K562 (cell line): Measurements from ENCODE around the gene CAPN13. TPM values are rescaled to one million over a fixed set of nuclear protein-coding genes. Genes with fewer than 3 reads are reported as not detected.

ENCODE experiments used
- ATAC-seq: fragments of 200-7000 bp; cut with Tn5 transposase; 3 replicates; pipeline ENCODE4 v1.9.1; 2020; ENCODE audit warnings: moderate library complexity
- BruUV-seq: library from RNA; stranded (reverse); fragments of 400-500 nt; replicated peaks from 2 replicates; lab custom pipeline; 2021; lab: Mats Ljungman, UMichigan
- CTCF ChIA-PET: fragments of 300-600 bp; formaldehyde crosslinking; extraction: SDS; loops from one replicate; lab custom pipeline; 2021; ENCODE audit warnings: low intra/inter-chr PET ratio; lab: Yijun Ruan, JAX
- POLR2A ChIA-PET: fragments of 300-600, 350-650 bp; sonication (Branson Sonifier 250); formaldehyde crosslinking; extraction: SDS; loops from one replicate; lab custom pipeline; 2021; ENCODE audit warnings: antibody characterized with exemption, inconsistent platforms; lab: Yijun Ruan, JAX
- DNase-seq, 4 experiments: peaks; one replicate each; pipeline versions ENCODE4 v3.0.0 to v3.0.0-alpha.2; 2011 to 2018; ENCODE audit warnings: low spot score in 3 of 4, mixed read lengths in 3 of 4; ENCODE audit errors: extremely low read depth in 1 of 4
- FAIRE-seq: peaks from 2 replicates; lab custom pipeline; 2011; peaks lifted over from hg19 to GRCh38; lab: Jason Lieb, UNC
- H2AFZ ChIP-seq: 2 replicates; pipeline ENCODE4 v1.6.0; 2011; ENCODE audit warnings: low read depth, low read length, control low read depth, inconsistent platforms
- H3K27ac ChIP-seq: fragments of 200-600 bp; 3 replicates; pipeline ENCODE4 v1.8.0; 2011; ENCODE audit warnings: low read depth, mild to moderate bottlenecking, control low read depth, inconsistent platforms, low read length, moderate library complexity, mixed read lengths; ENCODE audit errors: extremely low read depth
- H3K27me3 ChIP-seq, 2 experiments: fragments of 300-600 bp in 1 of 2; 2 replicates in 1 of 2; 3 replicates in 1 of 2; pipeline versions ENCODE4 v1.6.0 to v1.8.0; 2011; ENCODE audit warnings: inconsistent platforms in 2 of 2, low read length in 2 of 2, mild to moderate bottlenecking in 1 of 2, mixed read lengths in 1 of 2, moderate library complexity in 1 of 2; ENCODE audit not compliant: control insufficient read depth in 2 of 2, insufficient read depth in 2 of 2
- H3K36me3 ChIP-seq: fragments of 300-600 bp; 3 replicates; pipeline ENCODE4 v1.8.0; 2011; ENCODE audit warnings: mild to moderate bottlenecking, low read length, inconsistent platforms; ENCODE audit not compliant: control insufficient read depth, insufficient read depth
- H3K4me1 ChIP-seq, 2 experiments: fragments of 200-600 bp in 1 of 2; replicated peaks in 1 of 2; 2 replicates in 1 of 2; 3 replicates in 1 of 2; pipeline versions ENCODE4 v1.5.1 to v1.8.0; 2011; ENCODE audit warnings: inconsistent platforms in 2 of 2, low read length in 2 of 2, mild to moderate bottlenecking in 1 of 2, mixed read lengths in 1 of 2, moderate library complexity in 1 of 2; ENCODE audit not compliant: control insufficient read depth in 2 of 2, insufficient read depth in 2 of 2
- H3K4me2 ChIP-seq: 2 replicates; pipeline ENCODE4 v1.6.1; 2011; ENCODE audit warnings: low read length, control low read depth, inconsistent platforms, mixed read lengths; ENCODE audit not compliant: insufficient read depth
- H3K4me3 ChIP-seq: fragments of 200-600 bp; sonication (generic), shearing (Covaris generic); 2 replicates; pipeline ENCODE4 v1.5.1; 2016; ENCODE audit warnings: control low read depth, inconsistent platforms
- H3K79me2 ChIP-seq: fragments of 200-600 bp; 3 replicates; pipeline ENCODE4 v1.8.0; 2011; ENCODE audit warnings: low read length, inconsistent platforms; ENCODE audit not compliant: control insufficient read depth, insufficient read depth
- H3K9ac ChIP-seq, 2 experiments: 2 replicates each; pipeline versions ENCODE4 v1.6.0 to v1.6.1; 2011; ENCODE audit warnings: low read depth in 2 of 2, low read length in 2 of 2, control low read depth in 1 of 2, inconsistent platforms in 1 of 2, mild to moderate bottlenecking in 1 of 2, mixed read lengths in 1 of 2; ENCODE audit not compliant: insufficient read depth in 1 of 2
- H3K9me1 ChIP-seq: one replicate; pipeline ENCODE4 v1.6.0; 2011; ENCODE audit warnings: inconsistent platforms, mild to moderate bottlenecking, low read length, moderate library complexity; ENCODE audit not compliant: control insufficient read depth, insufficient read depth
- H3K9me3 ChIP-seq: replicated peaks from 2 replicates; pipeline ENCODE4 v1.5.1; 2011; ENCODE audit warnings: low read depth, low read length, inconsistent platforms; ENCODE audit not compliant: control insufficient read depth, insufficient read depth
- H4K20me1 ChIP-seq: replicated peaks from 2 replicates; pipeline ENCODE4 v1.6.1; 2011; ENCODE audit warnings: low read length, inconsistent platforms, mixed read lengths; ENCODE audit not compliant: control insufficient read depth, insufficient read depth
- CHD4 ChIP-seq: fragments of 200-600 bp; sonication (generic); IDR thresholded peaks from 3 replicates; pipeline ENCODE4 v1.6.1; 2012; ENCODE audit warnings: low read depth, mild to moderate bottlenecking, mixed read lengths, low read length, inconsistent platforms; ENCODE audit not compliant: insufficient read depth, insufficient replicate concordance, poor library complexity, severe bottlenecking
- EP400 ChIP-seq: fragments of 450-650 bp; IDR thresholded peaks from 2 replicates; pipeline ENCODE4 v1.6.1; 2017; ENCODE audit warnings: antibody characterized with exemption, mild to moderate bottlenecking, moderate library complexity
- JUN ChIP-seq, 2 experiments: sonication (generic) in 1 of 2; formaldehyde crosslinking in 1 of 2; IDR thresholded peaks; 2 replicates each; pipeline versions ENCODE4 v1.6.1 to v1.8.0; 2012 to 2022; ENCODE audit warnings: borderline replicate concordance in 2 of 2, mild to moderate bottlenecking in 2 of 2, improper control_type of control experiment in 1 of 2, low read depth in 1 of 2, low read length in 1 of 2, missing genetic modification reagents in 1 of 2
- RBM15 ChIP-seq: fragments of 200-400 bp; formaldehyde crosslinking; IDR thresholded peaks from 2 replicates; pipeline ENCODE4 v1.6.1; 2018; ENCODE audit warnings: mild to moderate bottlenecking, low read length, moderate library complexity; ENCODE audit not compliant: insufficient read depth
- WGBS: fragments of 100-300 bp; shearing (Covaris generic); methylation state at CpG from one replicate; pipeline ENCODE4 v1.1.6; 2016; ENCODE audit warnings: low coverage, mixed read lengths; ENCODE audit not compliant: insufficient coverage; ENCODE audit errors: missing lambda C conversion rate; 5-methylcytosine and 5-hydroxymethylcytosine counted together
- in situ Hi-C: fragments of 300-500 bp; cut with MboI; formaldehyde crosslinking; loops from 4 replicates; pipeline ENCODE4 v1.15.0; 2018; ENCODE audit warnings: inconsistent platforms, mixed read lengths
- intact Hi-C: fragments of 100-400 bp; cut with micrococcal nuclease; formaldehyde crosslinking; loops from 2 replicates; pipeline ENCODE4 v1.14.2; 2022
- polyA plus RNA-seq, 8 experiments: library from polyadenylated mRNA; depleted of rRNA in 4 of 8; stranded (reverse) in 5 of 8; unstranded in 3 of 8; fragments of >200 nt; fragmentation: Nextera tagmentation in 2 of 8; fragmentation: Illumina TruSeq in 1 of 8; extraction: Ambion mirVana in 2 of 8; extraction: Trizol in 1 of 8; gene quantifications; 2 replicates each; pipeline versions ENCODE4 v1.2.1 to v1.2.3, GENCODE V29; 2011 to 2014; ENCODE audit warnings: inconsistent platforms in 1 of 8, missing spikeins in 1 of 8
- total RNA-seq, 7 experiments: library from RNA; depleted of rRNA in 6 of 7; stranded (reverse); fragments of >200 nt in 6 of 7; fragmentation: Illumina TruSeq in 2 of 7; extraction: Trizol in 2 of 7; gene quantifications; 2 replicates each; pipeline versions ENCODE4 v1.2.1 to v1.2.3, GENCODE V29; 2011 to 2021; ENCODE audit warnings: low replicate concordance in 1 of 7
- TF ChIP-seq, protein P1 (sequence below): fragments of 250-450 bp; sonication (Bioruptor Pico); IDR thresholded peaks from 2 replicates; pipeline ENCODE4 v1.5.0; 2022; ENCODE audit warnings: mild to moderate bottlenecking

The CAPN13 gene
- total and polyA plus RNA-seq, 9 of the 15 experiments (the other 6 are each of a cell fraction or from before 2014, with no cell fraction given), result not detected

DNA sequence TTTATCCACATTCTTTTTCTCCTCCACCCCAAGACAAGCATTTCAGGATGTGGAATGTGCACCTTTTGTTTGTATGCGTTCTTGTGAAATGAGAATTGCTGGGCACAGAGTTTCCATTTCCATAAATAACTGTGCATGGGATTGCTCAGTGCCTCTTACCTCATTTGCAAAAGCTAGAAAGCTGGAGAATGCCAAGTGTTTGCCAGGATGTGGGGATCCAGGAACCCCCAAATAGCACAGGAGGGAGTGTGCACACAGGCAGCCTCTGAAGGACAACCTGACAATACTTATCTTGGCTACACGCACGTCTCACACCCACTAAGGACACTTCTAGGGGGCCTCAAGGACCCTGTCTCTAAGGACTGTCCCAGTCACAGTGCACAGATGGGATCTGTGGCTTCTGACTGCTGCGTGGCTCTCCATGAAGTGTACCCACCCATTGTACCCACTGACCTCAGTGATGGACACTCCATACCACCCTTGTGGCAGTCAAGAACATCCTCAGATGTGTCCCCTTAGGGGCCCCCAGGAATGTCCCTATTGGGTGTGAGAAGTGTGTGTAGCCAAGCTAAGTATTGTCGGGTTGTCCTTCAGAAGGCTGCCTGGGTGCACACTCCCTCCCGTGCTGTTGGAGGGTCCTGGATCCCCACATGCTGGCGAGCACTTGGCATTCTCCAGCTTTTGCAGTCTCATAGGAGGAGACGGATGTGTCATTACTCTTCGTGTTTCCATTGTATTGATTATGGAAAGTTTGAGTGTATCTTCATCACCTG, 38.4 kb downstream of the CAPN13 start:
- H3K36me3 ChIP-seq, result no peaks in the 10 kb centered on the region
- no peaks in the 10 kb centered on the region; the same call in 1 of the 2 replicates for H4K20me1 ChIP-seq
- H3K4me1 ChIP-seq, result no peaks in the 10 kb centered on the region
- no peak overlapping the region for H3K4me2 ChIP-seq
- FAIRE-seq, result no peak
- no peak overlapping the region for H2AFZ ChIP-seq
- CTCF ChIA-PET, result no interaction called here
- intact Hi-C loops (no loop called here), in situ Hi-C loops (no loop called here)
- POLR2A ChIA-PET, result no interaction called here
- no peaks in the 10 kb centered on the region for H3K79me2 ChIP-seq
- no peak overlapping the region for H3K27ac ChIP-seq
- peaks cover 3% of the 10 kb centered on the region for H3K9me1 ChIP-seq
- H3K9ac ChIP-seq, result no peak overlapping the region
- WGBS, result 0% methylated on average over 9 of the region's 9 CpGs
- TF ChIP-seq, protein P1, sequence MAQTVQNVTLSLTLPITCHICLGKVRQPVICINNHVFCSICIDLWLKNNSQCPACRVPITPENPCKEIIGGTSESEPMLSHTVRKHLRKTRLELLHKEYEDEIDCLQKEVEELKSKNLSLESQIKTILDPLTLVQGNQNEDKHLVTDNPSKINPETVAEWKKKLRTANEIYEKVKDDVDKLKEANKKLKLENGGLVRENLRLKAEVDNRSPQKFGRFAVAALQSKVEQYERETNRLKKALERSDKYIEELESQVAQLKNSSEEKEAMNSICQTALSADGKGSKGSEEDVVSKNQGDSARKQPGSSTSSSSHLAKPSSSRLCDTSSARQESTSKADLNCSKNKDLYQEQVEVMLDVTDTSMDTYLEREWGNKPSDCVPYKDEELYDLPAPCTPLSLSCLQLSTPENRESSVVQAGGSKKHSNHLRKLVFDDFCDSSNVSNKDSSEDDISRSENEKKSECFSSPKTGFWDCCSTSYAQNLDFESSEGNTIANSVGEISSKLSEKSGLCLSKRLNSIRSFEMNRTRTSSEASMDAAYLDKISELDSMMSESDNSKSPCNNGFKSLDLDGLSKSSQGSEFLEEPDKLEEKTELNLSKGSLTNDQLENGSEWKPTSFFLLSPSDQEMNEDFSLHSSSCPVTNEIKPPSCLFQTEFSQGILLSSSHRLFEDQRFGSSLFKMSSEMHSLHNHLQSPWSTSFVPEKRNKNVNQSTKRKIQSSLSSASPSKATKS (CRISPR knock-in tag), result no peak
- no peak for TF ChIP-seq RBM15
- no peak for TF ChIP-seq JUN (IDR thresholded peaks at IDR 0.05; ENCODE audit: borderline replicate concordance, low read depth, low read length)
- TF ChIP-seq JUN (CRISPR knock-in tag; IDR thresholded peaks at IDR 0.05; ENCODE audit: borderline replicate concordance), result no peak
- TF ChIP-seq EP400, result no peak
- TF ChIP-seq CHD4, result no peak
- TF ChIP-seq, all 486 proteins: peak for 0
- ATAC-seq (no peak), DNase-seq (no peak)
- peaks cover 0 to 42% of the 10 kb centered on the region in 2 experiments; a peak in 2 of 5 replicates for H3K27me3 ChIP-seq
- no TSS peak for BruUV-seq
- H3K9me3 ChIP-seq, result no peaks in the 10 kb centered on the region
- no peak overlapping the region for H3K4me3 ChIP-seq
